NT2/D1 (cell line): ENCODE measurements around the gene DMRT2.

ENCODE experiments used
- SUZ12 ChIP-seq: IDR thresholded peaks from 2 replicates; pipeline ENCODE4 v1.6.1; 2011; ENCODE audit not compliant: insufficient read length, insufficient read depth; ENCODE audit errors: extremely low read depth
- YY1 ChIP-seq: IDR thresholded peaks from 2 replicates; pipeline ENCODE4 v1.6.1; 2011; ENCODE audit not compliant: insufficient read length, insufficient read depth
- ZNF274 ChIP-seq: IDR thresholded peaks from 2 replicates; pipeline ENCODE4 v1.6.1; 2011; ENCODE audit warnings: mild to moderate bottlenecking, low read depth, low read length

GRCh38 chr9:1057910-1058309, 7.8 kb downstream of the DMRT2 start:
- TF ChIP-seq ZNF274 (no peak), SUZ12 (no peak), YY1 (no peak)
